ENCODE results near the gene CD209.

The CD209 gene

DNA sequence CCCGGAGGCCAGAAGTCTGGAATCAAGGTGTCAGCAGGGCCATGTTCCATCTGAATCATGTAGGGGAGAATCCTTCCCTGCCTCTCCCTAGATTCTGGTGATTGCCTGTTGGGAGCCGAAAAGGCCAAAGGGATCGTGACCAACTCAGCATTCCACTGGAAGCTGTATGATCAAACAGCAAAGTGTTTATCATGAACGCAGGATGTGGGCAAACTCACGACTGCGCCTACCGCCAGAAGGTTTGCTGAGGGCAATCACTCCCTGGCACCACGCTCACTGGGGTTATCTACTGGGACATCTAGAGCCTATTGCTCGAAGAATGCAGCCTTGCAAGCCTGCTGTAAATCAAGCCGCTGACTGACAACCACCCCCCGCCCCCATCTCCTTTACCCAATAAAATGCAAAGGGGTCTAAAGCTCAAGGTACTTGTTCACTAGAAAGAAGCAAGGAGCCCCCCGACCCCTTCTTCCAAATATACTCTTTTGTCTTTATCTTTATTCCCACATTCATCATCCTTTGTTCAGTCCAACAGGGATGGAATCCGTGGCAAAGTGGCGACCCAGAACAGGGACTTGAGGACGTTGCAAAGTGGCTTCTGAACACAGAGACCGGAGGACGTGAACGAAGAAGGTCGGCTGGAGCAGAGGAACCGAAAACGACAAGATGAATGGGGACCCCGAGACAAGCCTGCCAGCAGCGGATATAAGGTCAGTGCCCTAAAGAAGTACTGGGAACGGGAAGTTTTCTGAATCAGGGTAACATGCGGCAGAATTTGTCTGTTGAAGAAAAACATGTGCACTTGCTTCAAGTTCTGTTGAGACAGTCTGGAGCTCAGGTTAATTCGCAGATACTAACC lies 32.5 kb upstream of the CD209 start:
- ATAC-seq (ENCODE audit: insufficient read depth, low read depth) (no peak), DNase-seq (no peak)
- Histone ChIP-seq H3K4me3 (ENCODE audit: low read depth in 1 of 2, low read length in 2 of 2) (no peak overlapping the region), H3K4me1 (ENCODE audit: insufficient read depth, low read length) (no peaks in the 10 kb centered on the region), H4K20me1 (ENCODE audit: insufficient read depth, low read length) (no peaks in the 10 kb centered on the region), H3K9ac (ENCODE audit: low read depth, low read length) (no peak overlapping the region), H3K36me3 (ENCODE audit: insufficient read depth, low read length) (no peaks in the 10 kb centered on the region), H3K9me3 (ENCODE audit: insufficient read depth, low read length, severe bottlenecking) (peaks cover 3% of the 10 kb centered on the region), H3K27ac (ENCODE audit: low read length) (no peak overlapping the region), H2AFZ (ENCODE audit: low read depth, low read length) (no peak overlapping the region), H3K79me2 (ENCODE audit: insufficient read depth, low read length) (no peaks in the 10 kb centered on the region), H3K4me2 (ENCODE audit: insufficient read depth, low read length) (no peak overlapping the region), H3K27me3 (ENCODE audit: insufficient read depth, low read length, poor library complexity) (peaks cover 5% of the 10 kb centered on the region)
- TF ChIP-seq EZH2 (IDR thresholded peaks at IDR 0.05; ENCODE audit: borderline replicate concordance, low read depth, low read length, severe bottlenecking): no peak
- TF ChIP-seq, protein P1, sequence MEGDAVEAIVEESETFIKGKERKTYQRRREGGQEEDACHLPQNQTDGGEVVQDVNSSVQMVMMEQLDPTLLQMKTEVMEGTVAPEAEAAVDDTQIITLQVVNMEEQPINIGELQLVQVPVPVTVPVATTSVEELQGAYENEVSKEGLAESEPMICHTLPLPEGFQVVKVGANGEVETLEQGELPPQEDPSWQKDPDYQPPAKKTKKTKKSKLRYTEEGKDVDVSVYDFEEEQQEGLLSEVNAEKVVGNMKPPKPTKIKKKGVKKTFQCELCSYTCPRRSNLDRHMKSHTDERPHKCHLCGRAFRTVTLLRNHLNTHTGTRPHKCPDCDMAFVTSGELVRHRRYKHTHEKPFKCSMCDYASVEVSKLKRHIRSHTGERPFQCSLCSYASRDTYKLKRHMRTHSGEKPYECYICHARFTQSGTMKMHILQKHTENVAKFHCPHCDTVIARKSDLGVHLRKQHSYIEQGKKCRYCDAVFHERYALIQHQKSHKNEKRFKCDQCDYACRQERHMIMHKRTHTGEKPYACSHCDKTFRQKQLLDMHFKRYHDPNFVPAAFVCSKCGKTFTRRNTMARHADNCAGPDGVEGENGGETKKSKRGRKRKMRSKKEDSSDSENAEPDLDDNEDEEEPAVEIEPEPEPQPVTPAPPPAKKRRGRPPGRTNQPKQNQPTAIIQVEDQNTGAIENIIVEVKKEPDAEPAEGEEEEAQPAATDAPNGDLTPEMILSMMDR (IDR thresholded peaks at IDR 0.05; ENCODE audit: borderline replicate concordance, extremely low read depth, low read length, poor library complexity, severe bottlenecking): no peak

DNA sequence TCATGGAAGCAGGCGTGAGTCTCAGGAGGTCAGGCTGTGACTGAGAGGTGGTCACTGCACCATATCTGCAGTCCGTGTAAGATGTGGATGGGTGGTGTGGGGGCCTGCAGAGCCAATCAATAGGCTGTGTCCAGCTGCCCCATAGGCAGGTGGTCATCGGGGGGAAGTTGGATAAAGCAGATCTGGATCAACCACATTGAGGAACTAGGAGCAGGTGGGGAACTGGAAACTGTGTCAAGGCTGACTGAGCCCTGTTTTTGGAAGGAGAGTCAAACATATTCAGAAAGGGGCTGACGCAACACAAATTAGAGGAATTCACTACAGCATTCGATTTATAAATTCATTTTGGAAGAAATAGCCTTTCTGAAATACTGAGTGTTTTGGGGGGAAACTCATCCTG lies 30.7 kb upstream of the CD209 start:
- no peaks in the 10 kb centered on the region for H3K79me2 ChIP-seq (ENCODE audit: insufficient read depth, low read length)
- DNase-seq (no peak), ATAC-seq (ENCODE audit: insufficient read depth, low read depth) (no peak)
- no peaks in the 10 kb centered on the region for H3K36me3 ChIP-seq (ENCODE audit: insufficient read depth, low read length)
- no peaks in the 10 kb centered on the region for H3K4me1 ChIP-seq (ENCODE audit: insufficient read depth, low read length)
- H4K20me1 ChIP-seq (ENCODE audit: insufficient read depth, low read length): no peaks in the 10 kb centered on the region
- H3K27ac ChIP-seq (ENCODE audit: low read length): no peak overlapping the region
- H3K9ac ChIP-seq (ENCODE audit: low read depth, low read length): no peak overlapping the region
- no peak overlapping the region for H3K4me2 ChIP-seq (ENCODE audit: insufficient read depth, low read length)
- TF ChIP-seq, protein P1 (IDR thresholded peaks at IDR 0.05; ENCODE audit: borderline replicate concordance, extremely low read depth, low read length, poor library complexity, severe bottlenecking): no peak
- TF ChIP-seq EZH2 (IDR thresholded peaks at IDR 0.05; ENCODE audit: borderline replicate concordance, low read depth, low read length, severe bottlenecking): no peak
- peaks cover 5% of the 10 kb centered on the region for H3K27me3 ChIP-seq (ENCODE audit: insufficient read depth, low read length, poor library complexity)
- H2AFZ ChIP-seq (ENCODE audit: low read depth, low read length): no peak overlapping the region
- H3K9me3 ChIP-seq (ENCODE audit: insufficient read depth, low read length, severe bottlenecking): no peaks in the 10 kb centered on the region
- H3K4me3 ChIP-seq (ENCODE audit: low read depth in 1 of 2, low read length in 2 of 2): no peak overlapping the region

DNA sequence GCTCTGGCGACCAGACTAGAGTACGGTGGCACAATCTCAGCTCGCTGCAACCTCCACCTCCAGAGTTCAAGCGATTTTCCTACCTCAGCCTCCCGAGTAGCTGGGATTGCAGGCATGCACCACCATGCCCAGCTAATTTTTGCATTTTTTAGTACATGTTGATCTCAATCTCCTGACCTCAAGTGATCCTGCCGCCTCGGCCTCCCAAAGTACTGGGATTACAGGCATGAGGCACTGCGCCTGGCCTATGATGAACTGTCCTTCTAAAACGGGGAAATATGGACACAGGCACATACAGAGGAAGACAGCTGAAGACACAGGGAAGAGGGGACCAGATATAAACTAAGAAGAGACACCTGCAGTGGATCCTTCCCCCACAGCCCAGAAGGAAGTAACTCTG lies 28.4 kb upstream of the CD209 start:
- Histone ChIP-seq H3K36me3 (ENCODE audit: insufficient read depth, low read length) (no peaks in the 10 kb centered on the region), H3K9me3 (ENCODE audit: insufficient read depth, low read length, severe bottlenecking) (no peaks in the 10 kb centered on the region), H3K27ac (ENCODE audit: low read length) (no peak overlapping the region), H3K4me2 (ENCODE audit: insufficient read depth, low read length) (no peak overlapping the region), H3K27me3 (ENCODE audit: insufficient read depth, low read length, poor library complexity) (peaks cover 5% of the 10 kb centered on the region), H3K9ac (ENCODE audit: low read depth, low read length) (no peak overlapping the region), H3K4me3 (ENCODE audit: low read depth in 1 of 2, low read length in 2 of 2) (no peak overlapping the region), H2AFZ (ENCODE audit: low read depth, low read length) (no peak overlapping the region), H3K79me2 (ENCODE audit: insufficient read depth, low read length) (no peaks in the 10 kb centered on the region), H3K4me1 (ENCODE audit: insufficient read depth, low read length) (no peaks in the 10 kb centered on the region), H4K20me1 (ENCODE audit: insufficient read depth, low read length) (no peaks in the 10 kb centered on the region)
- TF ChIP-seq, protein P1 (IDR thresholded peaks at IDR 0.05; ENCODE audit: borderline replicate concordance, extremely low read depth, low read length, poor library complexity, severe bottlenecking): no peak
- no peak for TF ChIP-seq EZH2 (IDR thresholded peaks at IDR 0.05; ENCODE audit: borderline replicate concordance, low read depth, low read length, severe bottlenecking)
- DNase-seq (no peak), ATAC-seq (ENCODE audit: insufficient read depth, low read depth) (no peak)
